SK-N-SH (cell line): Measurements from ENCODE around the gene SLC35F5. TPM values are rescaled to one million over a fixed set of nuclear protein-coding genes. Genes with fewer than 3 reads are reported as not detected.

Experiments
- CTCF ChIA-PET: fragments of 300-600, 350-600 bp; formaldehyde crosslinking; extraction: SDS; loops from one replicate; lab custom pipeline; 2021; lab: Yijun Ruan, JAX
- POLR2A ChIA-PET: fragments of 350-600 bp; sonication (Branson Sonifier 250); formaldehyde crosslinking; extraction: SDS; loops from one replicate; lab custom pipeline; 2020; ENCODE audit warnings: antibody characterized with exemption, inconsistent platforms; lab: Yijun Ruan, JAX
- DNase-seq: peaks from one replicate; pipeline ENCODE4 v3.0.0; 2012
- H2AFZ ChIP-seq: fragments of 200-600 bp; sonication (generic); 2 replicates; pipeline ENCODE4 v1.8.1; 2016; ENCODE audit warnings: antibody characterized with exemption, mild to moderate bottlenecking, low read depth
- H3F3A ChIP-seq: fragments of 200-600 bp; sonication (generic); replicated peaks from 2 replicates; pipeline ENCODE3; 2016; ENCODE audit warnings: antibody characterized with exemption, mild to moderate bottlenecking; ENCODE audit not compliant: insufficient read depth
- H3K27ac ChIP-seq, 2 experiments: fragments of 200-500 bp in 1 of 2; fragments of 200-600 bp in 1 of 2; sonication (Bioruptor generic) in 1 of 2; sonication (generic), shearing (Covaris generic) in 1 of 2; 2 replicates each; pipeline versions ENCODE4 v1.5.1 to v1.6.1; 2014 to 2016; ENCODE audit warnings: low read depth in 2 of 2, inconsistent platforms in 1 of 2, low read length in 1 of 2, mild to moderate bottlenecking in 1 of 2, mixed read lengths in 1 of 2
- H3K27me3 ChIP-seq: fragments of 200-600 bp; sonication (generic), shearing (Covaris generic); 2 replicates; pipeline ENCODE4 v1.6.1; 2016; ENCODE audit warnings: mixed run types; ENCODE audit not compliant: insufficient read depth
- H3K36me3 ChIP-seq, 2 experiments: fragments of 200-500 bp in 1 of 2; fragments of 200-600 bp in 1 of 2; sonication (Bioruptor generic) in 1 of 2; sonication (generic) in 1 of 2; replicated peaks in 1 of 2; 2 replicates each; pipeline versions ENCODE3 to v1.5.1; 2014 to 2016; ENCODE audit warnings: low read length in 1 of 2, mild to moderate bottlenecking in 1 of 2; ENCODE audit not compliant: insufficient read depth in 2 of 2, control insufficient read depth in 1 of 2
- H3K4me1 ChIP-seq, 2 experiments: fragments of 200-500 bp in 1 of 2; fragments of 200-600 bp in 1 of 2; sonication (Bioruptor generic) in 1 of 2; sonication (generic), shearing (Covaris generic) in 1 of 2; 2 replicates each; pipeline versions ENCODE4 v1.5.1 to v1.6.1; 2014 to 2016; ENCODE audit warnings: low read depth in 1 of 2, low read length in 1 of 2, mixed run types in 1 of 2; ENCODE audit not compliant: insufficient read depth in 2 of 2, control insufficient read depth in 1 of 2
- H3K4me2 ChIP-seq: fragments of 200-600 bp; sonication (generic), shearing (Covaris generic); 2 replicates; pipeline ENCODE4 v1.6.1; 2017; ENCODE audit warnings: mixed run types
- H3K4me3 ChIP-seq, 2 experiments: fragments of 200-500 bp in 1 of 2; fragments of 200-600 bp in 1 of 2; sonication (Bioruptor generic) in 1 of 2; sonication (generic), shearing (Covaris generic) in 1 of 2; 2 replicates each; pipeline versions ENCODE4 v1.5.1 to v1.8.1; 2014 to 2016; ENCODE audit warnings: low read depth in 2 of 2, inconsistent platforms in 1 of 2, low read length in 1 of 2, mild to moderate bottlenecking in 1 of 2, mixed read lengths in 1 of 2, moderate library complexity in 1 of 2
- H3K79me2 ChIP-seq: fragments of 200-600 bp; sonication (generic); 2 replicates; pipeline ENCODE4 v1.8.1; 2017; ENCODE audit warnings: mild to moderate bottlenecking; ENCODE audit not compliant: insufficient read depth
- H3K9ac ChIP-seq: fragments of 200-600 bp; sonication (generic); 2 replicates; pipeline ENCODE4 v1.6.1; 2017; ENCODE audit warnings: mixed run types
- H3K9me2 ChIP-seq: fragments of 200-600 bp; sonication (generic); 2 replicates; pipeline ENCODE4 v1.6.1; 2017; ENCODE audit warnings: mixed run types
- H3K9me3 ChIP-seq: fragments of 200-600 bp; sonication (generic); 2 replicates; pipeline ENCODE4 v1.6.1; 2017; ENCODE audit warnings: mixed run types, mild to moderate bottlenecking, moderate library complexity
- H4K20me1 ChIP-seq: fragments of 200-600 bp; sonication (generic); 2 replicates; pipeline ENCODE4 v1.6.1; 2017; ENCODE audit warnings: mild to moderate bottlenecking, mixed run types; ENCODE audit not compliant: insufficient read depth
- CTCF ChIP-seq: fragments of 200-600 bp; sonication (generic); IDR thresholded peaks from 2 replicates; pipeline ENCODE4 v1.6.1; 2017; ENCODE audit warnings: antibody characterized with exemption, mild to moderate bottlenecking, moderate library complexity
- ELF1 ChIP-seq: IDR thresholded peaks from 2 replicates; pipeline ENCODE4 v1.4.0; 2012
- FOSL2 ChIP-seq: IDR thresholded peaks from 2 replicates; pipeline ENCODE4 v1.4.0; 2012; ENCODE audit warnings: low read depth, mild to moderate bottlenecking, moderate library complexity, borderline replicate concordance
- GABPA ChIP-seq: IDR thresholded peaks from 2 replicates; pipeline ENCODE4 v1.4.0; 2012; ENCODE audit warnings: low read depth, mild to moderate bottlenecking
- GATA2 ChIP-seq: sonication (generic); formaldehyde crosslinking; IDR thresholded peaks from 2 replicates; pipeline ENCODE4 v1.5.0; 2020; ENCODE audit warnings: mild to moderate bottlenecking, missing genetic modification reagents
- IRF3 ChIP-seq: fragments of 150-350 bp; IDR thresholded peaks from 2 replicates; pipeline ENCODE4 v1.6.1; 2016; ENCODE audit warnings: mild to moderate bottlenecking, low read depth, low read length
- JUND ChIP-seq: IDR thresholded peaks from 2 replicates; pipeline ENCODE4 v1.4.0; 2012
- MAX ChIP-seq: IDR thresholded peaks from 2 replicates; pipeline ENCODE4 v1.4.0; 2012; ENCODE audit warnings: low read depth
- RAD21 ChIP-seq: IDR thresholded peaks from 2 replicates; pipeline ENCODE4 v1.6.1; 2012; ENCODE audit warnings: mild to moderate bottlenecking, low read length
- RCOR1 ChIP-seq: fragments of 150-350 bp; IDR thresholded peaks from 2 replicates; pipeline ENCODE4 v1.6.1; 2017; ENCODE audit warnings: antibody characterized with exemption, low read length
- RXRA ChIP-seq: IDR thresholded peaks from 2 replicates; pipeline ENCODE4 v1.4.0; 2012; ENCODE audit warnings: low read depth, mild to moderate bottlenecking, borderline replicate concordance
- SIN3A ChIP-seq: IDR thresholded peaks from 2 replicates; pipeline ENCODE4 v1.6.1; 2012; ENCODE audit warnings: low read depth, mild to moderate bottlenecking, low read length, moderate library complexity, borderline replicate concordance
- SMC3 ChIP-seq: IDR thresholded peaks from 2 replicates; pipeline ENCODE4 v1.6.1; 2012; ENCODE audit warnings: low read depth, low read length, improper control_type of control experiment
- TAF1 ChIP-seq: IDR thresholded peaks from 2 replicates; pipeline ENCODE4 v1.6.1; 2012; ENCODE audit warnings: low read depth, mild to moderate bottlenecking, low read length, moderate library complexity, borderline replicate concordance
- TEAD4 ChIP-seq: IDR thresholded peaks from 2 replicates; pipeline ENCODE4 v1.4.0; 2012; ENCODE audit warnings: mild to moderate bottlenecking, borderline replicate concordance; ENCODE audit not compliant: insufficient read depth
- YY1 ChIP-seq: IDR thresholded peaks from 2 replicates; pipeline ENCODE4 v1.4.0; 2012; ENCODE audit warnings: low read depth, mild to moderate bottlenecking
- ZBTB33 ChIP-seq: IDR thresholded peaks from 2 replicates; pipeline ENCODE4 v1.4.0; 2012; ENCODE audit warnings: low read depth, borderline replicate concordance
- WGBS: methylation state at CpG from one replicate; pipeline ENCODE4 v1.1.6; 2017; ENCODE audit warnings: low lambda C conversion rate; 5-methylcytosine and 5-hydroxymethylcytosine counted together
- polyA plus RNA-seq, 3 experiments: library from polyadenylated mRNA; depleted of rRNA; stranded (reverse); fragments of >200 nt; gene quantifications; 2 replicates each; pipeline ENCODE4 v1.2.3, GENCODE V29; 2012

The SLC35F5 gene
- polyA plus RNA-seq, 1 of the 3 experiments (the other 2 are of a cell fraction), result 16.8 TPM

- H3K36me3 ChIP-seq, result no peaks in the 10 kb centered on the region
- WGBS, result 85% methylated on average over 3 of the region's 3 CpGs
- H3K9me2 ChIP-seq, result no peaks in the 10 kb centered on the region
- no peak overlapping the region for H3K9ac ChIP-seq
- POLR2A ChIA-PET, result no interaction called here
- no peaks in the 10 kb centered on the region for H3K9me3 ChIP-seq
- no peaks in the 10 kb centered on the region for H4K20me1 ChIP-seq
- no peak overlapping the region for H3K4me2 ChIP-seq
- no peak for TF ChIP-seq TAF1
- no peaks in the 10 kb centered on the region for H3K27me3 ChIP-seq
- H2AFZ ChIP-seq, result no peak overlapping the region
- no peak overlapping the region for H3K4me3 ChIP-seq
- H3K79me2 ChIP-seq, result no peaks in the 10 kb centered on the region
- CTCF ChIA-PET, result no interaction called here
- no peaks in the 10 kb centered on the region for H3K4me1 ChIP-seq
- H3F3A ChIP-seq, result no peaks in the 10 kb centered on the region
- DNase-seq, result no peak
- H3K27ac ChIP-seq, result no peak overlapping the region
Measured at GRCh38 chr2:113770929-113771328, 14.5 kb upstream of the SLC35F5 start.

- H3K4me3 ChIP-seq, result no peak overlapping the region
- H3K27ac ChIP-seq, result no peak overlapping the region
- POLR2A ChIA-PET, result no interaction called here
- TF ChIP-seq CTCF (no peak), RAD21 (no peak), MAX (no peak), TAF1 (no peak), IRF3 (no peak), YY1 (no peak), RCOR1 (no peak), JUND (no peak), RXRA (no peak), GATA2 (CRISPR knock-in tag) (no peak), TEAD4 (no peak), ZBTB33 (no peak), SIN3A (no peak), SMC3 (no peak), GABPA (no peak), ELF1 (no peak), FOSL2 (no peak)
- no peaks in the 10 kb centered on the region for H3K27me3 ChIP-seq
- no peaks in the 10 kb centered on the region for H3K4me1 ChIP-seq
- CTCF ChIA-PET, result no interaction called here
- no peaks in the 10 kb centered on the region for H3F3A ChIP-seq
- H3K9me2 ChIP-seq, result no peaks in the 10 kb centered on the region
- no peaks in the 10 kb centered on the region for H3K36me3 ChIP-seq
- H3K9me3 ChIP-seq, result no peaks in the 10 kb centered on the region
- DNase-seq, result no peak
- H3K9ac ChIP-seq, result no peak overlapping the region
- no peaks in the 10 kb centered on the region for H3K79me2 ChIP-seq
- no peak overlapping the region for H3K4me2 ChIP-seq
- WGBS, result 100% methylated on average over 3 of the region's 3 CpGs
- no peak overlapping the region for H2AFZ ChIP-seq
- no peaks in the 10 kb centered on the region for H4K20me1 ChIP-seq
Measured at GRCh38 chr2:113769555-113769954, 13.1 kb upstream of the SLC35F5 start.
